GM19468 (cell line): ENCODE data around the gene MYCN.

ENCODE experiments used
- ATAC-seq: cut with Tn5 transposase; IDR thresholded peaks from one replicate; pipeline ENCODE4 v1.9.1; 2021; ENCODE audit warnings: mild to moderate bottlenecking, moderate library complexity, moderate number of reproducible peaks; ENCODE audit not compliant: unreplicated experiment; ENCODE audit errors: extremely low read depth

Gene MYCN

GRCh38 chr2:15992457-15993231, 52.3 kb downstream of the MYCN start:
- ATAC-seq, result no peak

- ATAC-seq, result no peak
Observed at GRCh38 chr2:15993232-15993610, 52.9 kb downstream of the MYCN start.

- no peak for ATAC-seq
Observed at GRCh38 chr2:15993666-15994065, 53.3 kb downstream of the MYCN start.

GRCh38 chr2:15995603-15996002, 55.3 kb downstream of the MYCN start:
- ATAC-seq, result no peak
